Suprapubic skin (tissue), 4 donors: ENCODE results near the gene ARMH1. TPM values are rescaled to one million over a fixed set of nuclear protein-coding genes. Genes with fewer than 3 reads are reported as not detected.
"Not testable (repeated sequence)": the region's sequence is repeated elsewhere in the genome, so short reads cannot be mapped to it uniquely, and the experiment has no call there.

Source experiments
- DNase-seq, 2 donors: peaks; one replicate each; pipeline ENCODE4 v3.0.0-alpha.2; 2019; ENCODE audit warnings: low spot score in 2 of 2
- H3K27ac ChIP-seq: fragments of 200-600 bp; sonication (generic); one replicate; pipeline ENCODE4 v1.5.1; 2019
- H3K27me3 ChIP-seq: fragments of 200-600 bp; sonication (generic); one replicate; pipeline ENCODE4 v1.5.1; 2019
- H3K36me3 ChIP-seq: fragments of 200-600 bp; sonication (generic); one replicate; pipeline ENCODE4 v1.5.1; 2019
- H3K4me1 ChIP-seq: fragments of 200-600 bp; sonication (generic); one replicate; pipeline ENCODE4 v1.5.1; 2019
- H3K4me3 ChIP-seq: fragments of 200-600 bp; sonication (generic); one replicate; pipeline ENCODE4 v1.5.1; 2019; ENCODE audit warnings: mild to moderate bottlenecking
- H3K9me3 ChIP-seq: fragments of 200-600 bp; sonication (generic); one replicate; pipeline ENCODE4 v1.5.1; 2019
- CTCF ChIP-seq, 2 donors: fragments of 200-600 bp in 1 of 2; fragments of 450-650 bp in 1 of 2; sonication (generic) in 1 of 2; IDR thresholded peaks; one replicate each; pipeline ENCODE4 v1.5.1; 2016 to 2019; ENCODE audit warnings: antibody characterized with exemption in 2 of 2, mild to moderate bottlenecking in 1 of 2, moderate library complexity in 1 of 2
- EP300 ChIP-seq: sonication (generic); formaldehyde crosslinking; IDR thresholded peaks from one replicate; pipeline ENCODE4 v1.6.1; 2017; ENCODE audit warnings: antibody characterized with exemption
- POLR2A ChIP-seq, 2 donors: fragments of 450-650 bp; IDR thresholded peaks; one replicate each; pipeline ENCODE4 v1.6.1; 2017; ENCODE audit warnings: antibody characterized with exemption in 2 of 2, mild to moderate bottlenecking in 2 of 2, moderate library complexity in 2 of 2
- POLR2AphosphoS5 ChIP-seq, 3 donors: sonication (generic); formaldehyde crosslinking; IDR thresholded peaks; one replicate each; pipeline ENCODE4 v1.6.1; 2017; ENCODE audit warnings: antibody characterized with exemption in 3 of 3
- WGBS: methylation state at CpG from one replicate; pipeline ENCODE4 v1.1.5; 2018; 5-methylcytosine and 5-hydroxymethylcytosine counted together
- total RNA-seq, 4 donors: library from RNA; depleted of rRNA; stranded (reverse); fragments of >200 nt; gene quantifications; one replicate each; pipeline ENCODE4 v1.1.0, GENCODE V29; 2016

The ARMH1 gene
- total RNA-seq, 4 donors from 2014 or later: 0.80 to 5.0 (median 1.4) TPM

- Histone ChIP-seq H3K4me1 (peaks cover 15% of the 10 kb centered on the region), H3K27ac (peak overlapping the region; percentile 12), H3K4me3 (no peak overlapping the region), H3K9me3 (no peaks in the 10 kb centered on the region), H3K27me3 (no peaks in the 10 kb centered on the region), H3K36me3 (no peaks in the 10 kb centered on the region)
- no peak for DNase-seq
- 63% methylated on average over 1 of the region's 1 CpG for WGBS
- no peak for TF ChIP-seq POLR2A (IDR thresholded peaks at IDR 0.05)
These were observed 58.9 kb downstream of the ARMH1 start for GRCh38 chr1:44733365-44733764.

GRCh38 chr1:44733784-44734183 is 59.3 kb downstream of the ARMH1 start:
- H3K36me3 ChIP-seq: no peaks in the 10 kb centered on the region
- H3K4me3 ChIP-seq: no peak overlapping the region
- no peaks in the 10 kb centered on the region for H3K9me3 ChIP-seq
- H3K27ac ChIP-seq: peak overlapping the region; percentile 12
- H3K27me3 ChIP-seq: no peaks in the 10 kb centered on the region
- DNase-seq: no peak
- peaks cover 15% of the 10 kb centered on the region for H3K4me1 ChIP-seq
- TF ChIP-seq CTCF (IDR thresholded peaks at IDR 0.05): no peak
- TF ChIP-seq EP300: no peak
- no peak for TF ChIP-seq POLR2A (IDR thresholded peaks at IDR 0.05)
- no peak for TF ChIP-seq POLR2AphosphoS5 (IDR thresholded peaks at IDR 0.05)
- 67% methylated on average over 1 of the region's 1 CpG for WGBS

- no peak for DNase-seq
- Histone ChIP-seq H3K4me3 (no peak overlapping the region), H3K27me3 (no peaks in the 10 kb centered on the region), H3K27ac (no peak overlapping the region), H3K36me3 (no peaks in the 10 kb centered on the region), H3K4me1 (peaks cover 14% of the 10 kb centered on the region), H3K9me3 (no peaks in the 10 kb centered on the region)
- TF ChIP-seq POLR2A (IDR thresholded peaks at IDR 0.05): no peak
- TF ChIP-seq EP300: no peak
- no peak for TF ChIP-seq POLR2AphosphoS5 (IDR thresholded peaks at IDR 0.05)
- no peak for TF ChIP-seq CTCF (IDR thresholded peaks at IDR 0.05)
- 95% methylated on average over 1 of the region's 1 CpG for WGBS
These were observed 61.5 kb downstream of the ARMH1 start for GRCh38 chr1:44735992-44736391.

GRCh38 chr1:44738953-44739306 is 64.4 kb downstream of the ARMH1 start:
- not testable (repeated sequence) for H3K27me3 ChIP-seq, H3K9me3 ChIP-seq, DNase-seq, H3K4me1 ChIP-seq, H3K36me3 ChIP-seq
- 40% methylated on average over 1 of the region's 1 CpG for WGBS
- H3K4me3 ChIP-seq: peak overlapping the region; percentile 62
- peak overlapping the region; percentile 87 for H3K27ac ChIP-seq

- 1% methylated on average over 53 of the region's 57 CpGs for WGBS
- H3K9me3 ChIP-seq: no peaks in the 10 kb centered on the region
- peak in 1 of 2 donors; percentile 71 for TF ChIP-seq POLR2A (IDR thresholded peaks at IDR 0.05)
- peak; percentile 28 to 68 (median 30) for TF ChIP-seq POLR2AphosphoS5 (IDR thresholded peaks at IDR 0.05)
- no peak for TF ChIP-seq EP300
These were observed 65.0 kb downstream of the ARMH1 start, which contains the start of gene KIF2C for GRCh38 chr1:44739307-44740178. Gene KIF2C, plus strand, starts transcription at chr1:44739837. Its CDS starts 96 bp downstream, at chr1:44739933.

GRCh38 chr1:44740179-44740617 is 65.7 kb downstream of the ARMH1 start:
- peak overlapping the region; percentile 62 for H3K4me3 ChIP-seq
- no peak overlapping the region for H3K27ac ChIP-seq
- H3K36me3 ChIP-seq: no peaks in the 10 kb centered on the region
- no peak for DNase-seq
- TF ChIP-seq CTCF (IDR thresholded peaks at IDR 0.05): no peak
- no peak for TF ChIP-seq POLR2AphosphoS5 (IDR thresholded peaks at IDR 0.05)
- TF ChIP-seq EP300: no peak
- no peak for TF ChIP-seq POLR2A (IDR thresholded peaks at IDR 0.05)
- no peaks in the 10 kb centered on the region for H3K9me3 ChIP-seq
- H3K27me3 ChIP-seq: no peaks in the 10 kb centered on the region
- peaks cover 8% of the 10 kb centered on the region for H3K4me1 ChIP-seq
- WGBS: 8% methylated on average over 14 of the region's 14 CpGs

More at GRCh38 chr1:44739307-44740178, 65.0 kb downstream of the ARMH1 start, which contains the start of gene KIF2C:
- peak within 1 kb of the TSS; percentile 62 for H3K4me3 ChIP-seq
- no peaks in the 10 kb centered on the region for H3K27me3 ChIP-seq
- peak; percentile 97 to 98 for DNase-seq
- H3K27ac ChIP-seq: peak within 1 kb of the TSS; percentile 87
- H3K36me3 ChIP-seq: no peaks in the 10 kb centered on the region
- H3K4me1 ChIP-seq: peaks cover 8% of the 10 kb centered on the region
